Gastrocnemius medialis (tissue), 4 donors: ENCODE measurements around the gene TTC31. TPM values are rescaled to one million over a fixed set of nuclear protein-coding genes. Genes with fewer than 3 reads are reported as not detected.
"Not testable (repeated sequence)": the region's sequence is repeated elsewhere in the genome, so short reads cannot be mapped to it uniquely, and the experiment has no call there.

Source experiments
- ATAC-seq, 2 donors: fragments of 150-250 bp; one replicate each; pipeline ENCODE4 v1.9.1; 2016
- DNase-seq, 2 donors: peaks; one replicate each; pipeline ENCODE4 v3.0.0-alpha.2; 2019
- H3K27ac ChIP-seq, 4 donors: fragments of 200-600 bp; sonication (generic); 1 replicate in 1 of 4; 2 replicates in 3 of 4; pipeline ENCODE4 v1.5.1; 2016 to 2018; ENCODE audit warnings: mild to moderate bottlenecking in 2 of 4, moderate library complexity in 1 of 4
- H3K27me3 ChIP-seq, 3 donors: fragments of 200-600 bp; sonication (generic) in 2 of 3; 1 replicate in 1 of 3; 2 replicates in 2 of 3; pipeline versions ENCODE4 v1.5.1 to v1.6.0; 2016 to 2019; ENCODE audit warnings: mild to moderate bottlenecking in 1 of 3, moderate library complexity in 1 of 3
- H3K36me3 ChIP-seq, 2 donors: fragments of 200-600 bp; sonication (generic) in 1 of 2; one replicate each; pipeline ENCODE4 v1.5.1; 2017 to 2018
- H3K4me1 ChIP-seq, 2 donors: fragments of 200-600 bp; sonication (generic) in 1 of 2; one replicate each; pipeline ENCODE4 v1.5.1; 2016 to 2017; ENCODE audit warnings: mild to moderate bottlenecking in 2 of 2
- H3K4me3 ChIP-seq, 4 donors: fragments of 200-600 bp; sonication (generic) in 3 of 4; 1 replicate in 1 of 4; 2 replicates in 3 of 4; pipeline ENCODE4 v1.5.1; 2016 to 2019; ENCODE audit warnings: mild to moderate bottlenecking in 2 of 4
- H3K9me3 ChIP-seq, 3 donors: fragments of 200-600 bp; sonication (generic) in 2 of 3; 1 replicate in 1 of 3; 2 replicates in 2 of 3; pipeline ENCODE4 v1.5.1; 2016 to 2019
- POLR2A ChIP-seq, 2 donors: fragments of 450-650 bp; IDR thresholded peaks; one replicate each; pipeline ENCODE4 v1.6.1; 2017; ENCODE audit warnings: antibody characterized with exemption in 2 of 2, mild to moderate bottlenecking in 2 of 2, moderate library complexity in 2 of 2
- in situ Hi-C, 4 donors: fragments of 200-750 bp; cut with MboI; loops; one replicate each; pipeline versions ENCODE4 v1.15.0 to v1.8.0; 2017; ENCODE audit warnings: low sequenced_read_pairs in 4 of 4
- intact Hi-C: fragments of 100-400 bp; cut with DNase I; formaldehyde crosslinking; loops from one replicate; pipeline ENCODE4 v1.15.1; 2023; ENCODE audit warnings: low total_unique reads
- total RNA-seq, 4 donors: library from RNA; depleted of rRNA; stranded (reverse); fragments of >200 nt; gene quantifications; one replicate each; pipeline versions ENCODE4 v1.1.0 to v1.2.3, GENCODE V29; 2016
- TF ChIP-seq, protein P1 (sequence below), 5 experiments: fragments of 450-650 bp in 3 of 5; fragments of 200-600 bp in 2 of 5; sonication (generic) in 2 of 5; IDR thresholded peaks in 4 of 5; conservative IDR thresholded peaks in 1 of 5; 1 replicate in 4 of 5; 2 replicates in 1 of 5; pipeline ENCODE4 v1.5.1; 2016 to 2019; ENCODE audit warnings: antibody characterized with exemption in 5 of 5, mild to moderate bottlenecking in 3 of 5, moderate library complexity in 3 of 5

TTC31 gene
- total RNA-seq, 4 donors from 2014 or later = 6.1 to 9.6 (median 7.7) TPM

DNA sequence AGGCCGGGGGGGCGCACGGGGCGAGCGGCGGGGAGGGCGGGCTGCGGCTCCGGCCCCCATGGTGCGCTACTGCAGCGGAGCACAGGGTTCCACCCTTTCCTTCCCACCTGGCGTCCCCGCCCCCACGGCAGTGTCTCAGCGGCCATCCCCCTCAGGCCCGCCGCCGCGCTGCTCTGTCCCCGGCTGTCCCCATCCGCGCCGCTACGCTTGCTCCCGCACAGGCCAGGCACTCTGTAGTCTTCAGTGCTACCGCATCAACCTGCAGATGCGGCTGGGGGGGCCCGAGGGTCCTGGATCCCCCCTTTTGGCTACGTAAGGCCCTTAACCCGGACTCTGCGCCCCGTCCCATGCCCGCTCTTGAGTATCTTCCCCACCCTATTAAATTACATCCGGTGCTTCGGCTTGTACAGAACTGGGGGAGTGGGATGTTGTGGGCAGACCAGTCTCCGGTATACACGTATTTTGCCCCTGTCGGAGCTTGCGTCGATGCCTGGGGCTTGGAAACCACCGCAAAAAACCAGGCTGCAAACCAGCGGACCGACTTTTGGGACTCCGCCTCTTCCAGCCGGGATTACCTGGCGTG lies 25.2 kb upstream of the TTC31 start:
- Histone ChIP-seq H3K4me1 (peaks cover 24 to 32% of the 10 kb centered on the region in 2 donors), H3K27ac (peak overlapping the region; percentile 84 to 94 (median 88)), H3K9me3 (no peaks in the 10 kb centered on the region), H3K4me3 (peak overlapping the region; percentile 67 to 92 (median 71)), H3K27me3 (no peaks in the 10 kb centered on the region), H3K36me3 (peaks cover 0 to 25% of the 10 kb centered on the region in 2 donors)
- DNase-seq (no peak), ATAC-seq (peak; percentile 7 to 9)
- intact Hi-C loops = loop anchor here (10.0 kb wide), 3 partner anchors 263 to 1223 kb away; partner anchors contain the start of genes CCT7, HK2, MTHFD2 and PRADC1
- in situ Hi-C loops = loop anchor here in 1 of 4 donors (25.0 kb wide), 1 partner anchor 380 kb away; the partner anchor contains the start of gene HK2
- TF ChIP-seq, protein P1, sequence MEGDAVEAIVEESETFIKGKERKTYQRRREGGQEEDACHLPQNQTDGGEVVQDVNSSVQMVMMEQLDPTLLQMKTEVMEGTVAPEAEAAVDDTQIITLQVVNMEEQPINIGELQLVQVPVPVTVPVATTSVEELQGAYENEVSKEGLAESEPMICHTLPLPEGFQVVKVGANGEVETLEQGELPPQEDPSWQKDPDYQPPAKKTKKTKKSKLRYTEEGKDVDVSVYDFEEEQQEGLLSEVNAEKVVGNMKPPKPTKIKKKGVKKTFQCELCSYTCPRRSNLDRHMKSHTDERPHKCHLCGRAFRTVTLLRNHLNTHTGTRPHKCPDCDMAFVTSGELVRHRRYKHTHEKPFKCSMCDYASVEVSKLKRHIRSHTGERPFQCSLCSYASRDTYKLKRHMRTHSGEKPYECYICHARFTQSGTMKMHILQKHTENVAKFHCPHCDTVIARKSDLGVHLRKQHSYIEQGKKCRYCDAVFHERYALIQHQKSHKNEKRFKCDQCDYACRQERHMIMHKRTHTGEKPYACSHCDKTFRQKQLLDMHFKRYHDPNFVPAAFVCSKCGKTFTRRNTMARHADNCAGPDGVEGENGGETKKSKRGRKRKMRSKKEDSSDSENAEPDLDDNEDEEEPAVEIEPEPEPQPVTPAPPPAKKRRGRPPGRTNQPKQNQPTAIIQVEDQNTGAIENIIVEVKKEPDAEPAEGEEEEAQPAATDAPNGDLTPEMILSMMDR (IDR thresholded peaks at IDR 0.05 in 4 of 5, conservative IDR thresholded peaks at IDR 0.05 in 1 of 5) = no peak
- peak; percentile 45 to 77 for TF ChIP-seq POLR2A (IDR thresholded peaks at IDR 0.05)

- Histone ChIP-seq H3K4me3 (peak within 1 kb of the TSS; percentile 67 to 92 (median 71)), H3K4me1 (peaks cover 24 to 32% of the 10 kb centered on the region in 2 donors), H3K36me3 (peaks cover 0 to 29% of the 10 kb centered on the region in 2 donors), H3K27me3 (no peaks in the 10 kb centered on the region), H3K9me3 (no peaks in the 10 kb centered on the region), H3K27ac (peak within 1 kb of the TSS; percentile 84 to 94 (median 88))
- DNase-seq = peak; percentile 100
- TF ChIP-seq, protein P1 (IDR thresholded peaks at IDR 0.05 in 4 of 5, conservative IDR thresholded peaks at IDR 0.05 in 1 of 5) = no peak
- peak; percentile 22 to 23 for TF ChIP-seq POLR2A (IDR thresholded peaks at IDR 0.05)
- peak; percentile 92 to 93 for ATAC-seq
- in situ Hi-C loops (loop anchor here in 1 of 4 donors (25.0 kb wide), 1 partner anchor 379 kb away; the partner anchor contains the start of gene HK2), intact Hi-C loops (loop anchor here (10.0 kb wide), 3 partner anchors 264 to 1224 kb away; partner anchors contain the start of genes CCT7, HK2, MTHFD2 and PRADC1)
These were observed 24.5 kb upstream of the TTC31 start, which contains the start of gene WBP1 for GRCh38 chr2:74458132-74458937. TSS of gene WBP1 (plus strand) at chr2:74458438. CDS start at chr2:74458603, 165 bp downstream.

- no peaks in the 10 kb centered on the region for H3K9me3 ChIP-seq
- no peaks in the 10 kb centered on the region for H3K27me3 ChIP-seq
- DNase-seq = no peak
- no peak for TF ChIP-seq POLR2A (IDR thresholded peaks at IDR 0.05)
- TF ChIP-seq, protein P1 (IDR thresholded peaks at IDR 0.05 in 4 of 5, conservative IDR thresholded peaks at IDR 0.05 in 1 of 5) = no peak
- peak overlapping the region; percentile 56 to 70 (median 64) for H3K4me3 ChIP-seq
- in situ Hi-C loops (loop anchor here in 1 of 4 donors (25.0 kb wide), 1 partner anchor 378 kb away; the partner anchor contains the start of gene HK2), intact Hi-C loops (loop anchor here (10.0 kb wide), 3 partner anchors 264 to 1224 kb away; partner anchors contain the start of genes CCT7, HK2, MTHFD2 and PRADC1)
- H3K4me1 ChIP-seq = peaks cover 26 to 34% of the 10 kb centered on the region in 2 donors
- no peak for ATAC-seq
- H3K27ac ChIP-seq = peak overlapping the region; percentile 59 to 84 (median 73)
- H3K36me3 ChIP-seq = peaks cover 0 to 29% of the 10 kb centered on the region in 2 donors
These were observed 23.9 kb upstream of the TTC31 start for GRCh38 chr2:74458938-74459363.

- H3K4me3 ChIP-seq, H3K27ac ChIP-seq, H3K27me3 ChIP-seq, H3K9me3 ChIP-seq, ATAC-seq, DNase-seq: not testable (repeated sequence)
- peaks cover 31 to 35% of the 10 kb centered on the region in 2 donors for H3K4me1 ChIP-seq
- peaks cover 0 to 29% of the 10 kb centered on the region in 2 donors for H3K36me3 ChIP-seq
- in situ Hi-C loops = loop anchor here in 1 of 4 donors (25.0 kb wide), 1 partner anchor 378 kb away; the partner anchor contains the start of gene HK2
- intact Hi-C loops = loop anchor here (10.0 kb wide), 3 partner anchors 265 to 1225 kb away; partner anchors contain the start of genes CCT7, HK2, MTHFD2 and PRADC1
These were observed 23.3 kb upstream of the TTC31 start for GRCh38 chr2:74459503-74460118.

GRCh38 chr2:74460187-74460586 lies 22.7 kb upstream of the TTC31 start:
- H3K4me3 ChIP-seq, intact Hi-C loops, H3K9me3 ChIP-seq, H3K27me3 ChIP-seq, H3K27ac ChIP-seq, DNase-seq, ATAC-seq: not testable (repeated sequence)
- in situ Hi-C loops = loop anchor here in 1 of 4 donors (25.0 kb wide), 1 partner anchor 377 kb away; the partner anchor contains the start of gene HK2
- H3K36me3 ChIP-seq = peaks cover 0 to 29% of the 10 kb centered on the region in 2 donors
- H3K4me1 ChIP-seq = peaks cover 31 to 34% of the 10 kb centered on the region in 2 donors
